ENCODE measurements around the gene CD63.

The CD63 gene

DNA sequence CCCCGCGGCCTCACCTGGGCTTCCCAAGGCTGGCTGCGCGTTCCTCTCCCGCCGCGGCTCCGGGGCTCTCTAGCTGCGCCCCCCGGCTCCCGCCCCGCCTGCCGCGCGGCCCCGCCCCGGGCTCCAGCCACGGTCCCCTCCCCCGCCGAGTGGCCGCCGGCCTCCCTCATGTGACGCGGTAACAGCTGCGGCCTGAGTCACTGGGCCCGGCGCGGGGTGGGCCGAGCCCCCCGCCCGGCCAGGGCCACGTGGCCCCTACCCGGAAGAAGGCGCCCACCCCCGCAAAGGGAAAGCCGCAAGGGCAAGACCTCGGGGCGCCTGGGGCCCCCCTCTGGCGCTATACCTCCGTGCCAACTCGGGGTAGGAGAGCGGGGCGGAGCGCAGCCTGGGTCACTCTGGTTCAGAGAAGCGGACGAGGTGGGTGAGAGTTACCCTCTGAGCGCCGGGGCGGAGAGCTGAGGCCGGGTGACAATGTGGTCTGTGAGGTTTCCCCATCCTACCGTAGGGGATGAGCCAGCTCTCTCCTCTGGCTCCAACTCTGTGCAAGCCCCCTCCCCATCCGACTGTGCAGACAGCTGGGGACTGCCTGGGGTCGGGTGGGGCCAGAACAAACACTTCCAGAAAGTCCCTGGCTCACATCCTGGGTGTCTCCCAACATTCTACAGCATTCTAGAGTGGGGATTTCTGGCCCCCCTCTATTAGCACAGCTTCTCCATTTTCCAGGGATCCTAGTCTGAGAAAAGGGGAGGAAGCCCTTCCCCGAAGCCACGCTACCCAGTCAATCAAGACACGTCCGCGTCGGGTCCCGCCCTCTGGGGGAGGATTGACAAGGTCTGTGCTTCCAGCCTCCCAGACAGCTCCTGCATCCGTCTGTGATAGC is at the start of gene CD63 (continued):
- peak; percentile 78 for TF ChIP-seq ZNF501 (tag by site-specific recombination; IDR thresholded peaks at IDR 0.05)
- no peak for TF ChIP-seq ZNF621 (tag by site-specific recombination; IDR thresholded peaks at IDR 0.05)
- peak; percentile 68; the same call in 1 of the 2 replicates for TF ChIP-seq OVOL3 (tag by site-specific recombination; IDR thresholded peaks at IDR 0.05)
- TF ChIP-seq ZNF600 (tag by site-specific recombination; IDR thresholded peaks at IDR 0.05): no peak
- TF ChIP-seq SCRT2 (tag by site-specific recombination; IDR thresholded peaks at IDR 0.05): no peak
- TF ChIP-seq, protein P1, sequence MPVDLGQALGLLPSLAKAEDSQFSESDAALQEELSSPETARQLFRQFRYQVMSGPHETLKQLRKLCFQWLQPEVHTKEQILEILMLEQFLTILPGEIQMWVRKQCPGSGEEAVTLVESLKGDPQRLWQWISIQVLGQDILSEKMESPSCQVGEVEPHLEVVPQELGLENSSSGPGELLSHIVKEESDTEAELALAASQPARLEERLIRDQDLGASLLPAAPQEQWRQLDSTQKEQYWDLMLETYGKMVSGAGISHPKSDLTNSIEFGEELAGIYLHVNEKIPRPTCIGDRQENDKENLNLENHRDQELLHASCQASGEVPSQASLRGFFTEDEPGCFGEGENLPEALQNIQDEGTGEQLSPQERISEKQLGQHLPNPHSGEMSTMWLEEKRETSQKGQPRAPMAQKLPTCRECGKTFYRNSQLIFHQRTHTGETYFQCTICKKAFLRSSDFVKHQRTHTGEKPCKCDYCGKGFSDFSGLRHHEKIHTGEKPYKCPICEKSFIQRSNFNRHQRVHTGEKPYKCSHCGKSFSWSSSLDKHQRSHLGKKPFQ (tag by site-specific recombination; IDR thresholded peaks at IDR 0.05): no peak
- peak; percentile 82 for TF ChIP-seq SP7 (tag by site-specific recombination; IDR thresholded peaks at IDR 0.05)
- peak; percentile 76 for TF ChIP-seq SP2 (tag by site-specific recombination; IDR thresholded peaks at IDR 0.05)
- TF ChIP-seq ZNF223 (tag by site-specific recombination; IDR thresholded peaks at IDR 0.05): no peak
- TF ChIP-seq ZNF654 (tag by site-specific recombination; IDR thresholded peaks at IDR 0.05; ENCODE audit: low read depth): no peak
- TF ChIP-seq KLF7 (tag by site-specific recombination; IDR thresholded peaks at IDR 0.05; ENCODE audit: borderline replicate concordance): peak; percentile 49; the same call in 1 of the 2 replicates
- TF ChIP-seq ZNF830 (tag by site-specific recombination; IDR thresholded peaks at IDR 0.05; ENCODE audit: low read depth): no peak
- no peak for TF ChIP-seq ZSCAN23 (tag by site-specific recombination; IDR thresholded peaks at IDR 0.05)
- no peak for TF ChIP-seq ZNF221 (tag by site-specific recombination; IDR thresholded peaks at IDR 0.05; ENCODE audit: borderline replicate concordance)
- TF ChIP-seq ZNF138 (tag by site-specific recombination; IDR thresholded peaks at IDR 0.05; ENCODE audit: borderline replicate concordance): no peak
- TF ChIP-seq ZNF701 (tag by site-specific recombination; IDR thresholded peaks at IDR 0.05): no peak
- peak; percentile 45; the same call in 1 of the 2 replicates for TF ChIP-seq ZBTB8A (tag by site-specific recombination; IDR thresholded peaks at IDR 0.05)
- TF ChIP-seq, protein P2, sequence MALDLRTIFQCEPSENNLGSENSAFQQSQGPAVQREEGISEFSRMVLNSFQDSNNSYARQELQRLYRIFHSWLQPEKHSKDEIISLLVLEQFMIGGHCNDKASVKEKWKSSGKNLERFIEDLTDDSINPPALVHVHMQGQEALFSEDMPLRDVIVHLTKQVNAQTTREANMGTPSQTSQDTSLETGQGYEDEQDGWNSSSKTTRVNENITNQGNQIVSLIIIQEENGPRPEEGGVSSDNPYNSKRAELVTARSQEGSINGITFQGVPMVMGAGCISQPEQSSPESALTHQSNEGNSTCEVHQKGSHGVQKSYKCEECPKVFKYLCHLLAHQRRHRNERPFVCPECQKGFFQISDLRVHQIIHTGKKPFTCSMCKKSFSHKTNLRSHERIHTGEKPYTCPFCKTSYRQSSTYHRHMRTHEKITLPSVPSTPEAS (tag by site-specific recombination; IDR thresholded peaks at IDR 0.05): no peak
- TF ChIP-seq ZNF585B (tag by site-specific recombination; IDR thresholded peaks at IDR 0.05): no peak
- TF ChIP-seq SCRT1 (tag by site-specific recombination; IDR thresholded peaks at IDR 0.05; ENCODE audit: borderline replicate concordance): no peak
- TF ChIP-seq ZNF324 (tag by site-specific recombination; IDR thresholded peaks at IDR 0.05): peak; percentile 52; the same call in 1 of the 2 replicates
- TF ChIP-seq MYNN (tag by site-specific recombination; IDR thresholded peaks at IDR 0.05; ENCODE audit: borderline replicate concordance): no peak
- TF ChIP-seq ZNF274 (IDR thresholded peaks at IDR 0.05; ENCODE audit: low read length): no peak
- TF ChIP-seq ZNF274 (tag by site-specific recombination; IDR thresholded peaks at IDR 0.05; ENCODE audit: borderline replicate concordance): no peak
- no peak for TF ChIP-seq ZNF514 (tag by site-specific recombination; IDR thresholded peaks at IDR 0.05)
- peak; percentile 52 for TF ChIP-seq ZNF366 (tag by site-specific recombination; conservative IDR thresholded peaks at IDR 0.05)
- TF ChIP-seq GLI2 (tag by site-specific recombination; IDR thresholded peaks at IDR 0.05; ENCODE audit: borderline replicate concordance, low read depth): no peak
- TF ChIP-seq ZEB2 (tag by site-specific recombination; IDR thresholded peaks at IDR 0.05): peak; percentile 88
- TF ChIP-seq ZNF76 (tag by site-specific recombination; IDR thresholded peaks at IDR 0.05; ENCODE audit: borderline replicate concordance, low read depth): peak; percentile 42; the same call in 1 of the 2 replicates
- TF ChIP-seq, protein P3, sequence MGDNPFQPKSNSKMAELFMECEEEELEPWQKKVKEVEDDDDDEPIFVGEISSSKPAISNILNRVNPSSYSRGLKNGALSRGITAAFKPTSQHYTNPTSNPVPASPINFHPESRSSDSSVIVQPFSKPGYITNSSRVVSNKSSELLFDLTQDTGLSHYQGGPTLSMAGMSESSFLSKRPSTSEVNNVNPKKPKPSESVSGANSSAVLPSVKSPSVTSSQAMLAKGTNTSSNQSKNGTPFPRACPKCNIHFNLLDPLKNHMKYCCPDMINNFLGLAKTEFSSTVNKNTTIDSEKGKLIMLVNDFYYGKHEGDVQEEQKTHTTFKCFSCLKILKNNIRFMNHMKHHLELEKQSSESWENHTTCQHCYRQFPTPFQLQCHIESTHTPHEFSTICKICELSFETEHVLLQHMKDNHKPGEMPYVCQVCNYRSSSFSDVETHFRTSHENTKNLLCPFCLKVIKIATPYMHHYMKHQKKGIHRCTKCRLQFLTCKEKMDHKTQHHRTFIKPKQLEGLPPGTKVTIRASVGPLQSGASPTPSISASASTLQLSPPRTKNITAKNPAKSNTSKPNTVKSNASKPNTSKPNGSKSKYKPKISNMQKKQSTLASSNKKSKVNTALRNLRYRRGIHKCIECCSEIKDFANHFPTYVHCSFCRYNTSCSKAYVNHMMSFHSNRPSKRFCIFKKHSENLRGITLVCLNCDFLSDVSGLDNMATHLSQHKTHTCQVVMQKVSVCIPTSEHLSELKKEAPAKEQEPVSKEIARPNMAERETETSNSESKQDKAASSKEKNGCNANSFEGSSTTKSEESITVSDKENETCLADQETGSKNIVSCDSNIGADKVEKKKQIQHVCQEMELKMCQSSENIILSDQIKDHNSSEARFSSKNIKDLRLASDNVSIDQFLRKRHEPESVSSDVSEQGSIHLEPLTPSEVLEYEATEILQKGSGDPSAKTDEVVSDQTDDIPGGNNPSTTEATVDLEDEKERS (tag by site-specific recombination; IDR thresholded peaks at IDR 0.05): no peak
- TF ChIP-seq WT1 (tag by site-specific recombination; IDR thresholded peaks at IDR 0.05): no peak
- no peak for TF ChIP-seq YY1 (tag by site-specific recombination; IDR thresholded peaks at IDR 0.05)
